ENCODE measurements around the gene CRYBB1.

DNA sequence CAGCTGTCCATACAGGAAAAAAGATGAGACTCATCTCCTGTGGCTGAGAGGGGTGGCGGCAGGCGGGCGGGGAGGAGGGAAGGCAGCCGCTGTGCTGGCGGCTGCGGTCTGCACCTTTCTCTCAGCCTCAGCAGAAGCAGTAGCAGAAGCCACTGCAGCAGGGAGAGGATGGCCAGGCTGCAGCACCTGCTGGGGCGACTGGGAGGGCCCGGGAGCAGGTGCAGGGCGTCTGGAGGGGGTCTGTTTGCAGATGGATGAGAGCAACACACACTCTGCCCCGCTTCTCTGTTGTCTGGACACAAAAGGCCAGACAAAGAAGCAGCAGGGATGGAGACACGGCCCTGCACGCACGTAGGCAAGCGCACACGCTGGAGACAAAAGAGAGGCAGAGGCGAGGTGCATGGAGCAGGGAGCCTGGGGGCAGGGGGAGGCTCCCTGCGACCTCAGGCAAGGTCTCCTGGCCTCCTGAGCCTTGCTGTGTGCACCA is 30.2 kb upstream of the CRYBB1 start:
- TF ChIP-seq EZH2 (IDR thresholded peaks at IDR 0.05) = no peak
- TF ChIP-seq POLR2AphosphoS5 (IDR thresholded peaks at IDR 0.05; ENCODE audit: borderline replicate concordance, low read depth, low read length) = no peak
- no peak for TF ChIP-seq FOXP2 (optimal IDR thresholded peaks at IDR 0.05; ENCODE audit: control extremely low read depth, extremely low read length, insufficient read depth)
